Duodenal mucosa (tissue), 2 donors: Measurements from ENCODE around the gene DUSP1.
A peak's percentile ranks its signal among the peaks of the same experiment; 100 is the strongest.

Experiments used
- H3K27ac ChIP-seq: one replicate; pipeline ENCODE4 v1.7.0; 2013; ENCODE audit warnings: low read depth, low read length
- H3K27me3 ChIP-seq, 2 donors: one replicate each; pipeline ENCODE4 v1.7.0; 2013; ENCODE audit warnings: low read length in 2 of 2, control low read depth in 1 of 2; ENCODE audit not compliant: insufficient read depth in 2 of 2, control insufficient read depth in 1 of 2
- H3K36me3 ChIP-seq, 2 donors: one replicate each; pipeline ENCODE4 v1.7.0; 2013; ENCODE audit warnings: low read length in 2 of 2, control low read depth in 1 of 2; ENCODE audit not compliant: insufficient read depth in 2 of 2, control insufficient read depth in 1 of 2
- H3K4me1 ChIP-seq, 2 donors: one replicate each; pipeline ENCODE4 v1.7.0; 2013; ENCODE audit warnings: low read length in 2 of 2, control low read depth in 1 of 2; ENCODE audit not compliant: insufficient read depth in 2 of 2, control insufficient read depth in 1 of 2
- H3K4me3 ChIP-seq, 2 donors: one replicate each; pipeline ENCODE4 v1.7.0; 2013; ENCODE audit warnings: low read length in 2 of 2, low read depth in 1 of 2
- H3K9ac ChIP-seq, 2 donors: one replicate each; pipeline ENCODE4 v1.7.0; 2013; ENCODE audit warnings: low read length in 2 of 2, low read depth in 1 of 2
- H3K9me3 ChIP-seq, 2 donors: one replicate each; pipeline ENCODE4 v1.7.0; 2013; ENCODE audit warnings: low read length in 2 of 2, control low read depth in 1 of 2; ENCODE audit not compliant: control insufficient read depth in 1 of 2

DUSP1 gene

GRCh38 chr5:172798422-172799215 is 27.6 kb upstream of the DUSP1 start:
- no peak overlapping the region for H3K9ac ChIP-seq
- no peaks in the 10 kb centered on the region for H3K9me3 ChIP-seq
- peak overlapping the region; percentile 23 for H3K27ac ChIP-seq
- no peaks in the 10 kb centered on the region for H3K27me3 ChIP-seq
- H3K4me3 ChIP-seq: no peak overlapping the region
- H3K36me3 ChIP-seq: no peaks in the 10 kb centered on the region
- H3K4me1 ChIP-seq: peaks cover 15 to 22% of the 10 kb centered on the region in 2 donors

- Histone ChIP-seq H3K4me1 (peaks cover 15 to 22% of the 10 kb centered on the region in 2 donors), H3K36me3 (no peaks in the 10 kb centered on the region), H3K27ac (no peak overlapping the region), H3K9ac (no peak overlapping the region), H3K9me3 (no peaks in the 10 kb centered on the region), H3K27me3 (no peaks in the 10 kb centered on the region), H3K4me3 (no peak overlapping the region)
Observed at GRCh38 chr5:172797771-172798191, 26.8 kb upstream of the DUSP1 start.

- H3K27me3 ChIP-seq: no peaks in the 10 kb centered on the region
- H3K4me1 ChIP-seq: peaks cover 15 to 22% of the 10 kb centered on the region in 2 donors
- no peak overlapping the region for H3K27ac ChIP-seq
- no peaks in the 10 kb centered on the region for H3K9me3 ChIP-seq
- H3K4me3 ChIP-seq: no peak overlapping the region
- no peak overlapping the region for H3K9ac ChIP-seq
- no peaks in the 10 kb centered on the region for H3K36me3 ChIP-seq
Observed at GRCh38 chr5:172796306-172796705, 25.3 kb upstream of the DUSP1 start.

DNA sequence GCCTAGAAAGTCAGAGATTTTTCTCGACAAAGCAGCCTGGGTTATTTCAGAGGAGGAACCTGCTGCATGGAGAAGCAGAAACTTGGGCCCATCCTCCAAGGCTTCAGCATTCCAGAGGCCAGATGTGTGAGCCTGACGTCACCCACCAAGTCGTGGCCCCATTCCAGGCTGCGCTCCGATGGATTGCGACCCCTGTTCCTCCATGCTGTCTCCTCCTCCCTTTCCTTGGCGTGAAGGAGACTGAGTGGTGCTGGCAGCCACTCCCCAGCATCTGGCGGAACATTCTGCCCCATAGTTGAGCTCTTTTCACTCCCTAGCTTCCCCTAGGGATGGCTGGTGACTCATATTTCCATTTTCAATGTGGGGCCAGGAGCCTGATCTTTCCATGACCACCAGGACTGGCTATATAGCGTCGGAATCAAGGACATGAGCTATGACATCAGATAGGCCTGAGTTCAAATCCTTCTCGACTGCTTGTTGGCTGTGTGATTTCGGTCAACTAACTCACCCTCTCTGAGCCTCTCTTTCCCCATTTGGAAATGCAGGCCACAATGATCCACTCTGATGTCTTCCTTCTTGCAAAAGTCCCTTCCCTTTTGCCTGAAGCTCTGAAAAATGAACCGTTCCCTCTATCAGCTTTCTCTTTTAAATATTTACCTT is 24.5 kb upstream of the DUSP1 start:
- no peaks in the 10 kb centered on the region for H3K9me3 ChIP-seq
- H3K4me3 ChIP-seq: no peak overlapping the region
- no peaks in the 10 kb centered on the region for H3K27me3 ChIP-seq
- no peaks in the 10 kb centered on the region for H3K36me3 ChIP-seq
- no peak overlapping the region for H3K27ac ChIP-seq
- peaks cover 15 to 24% of the 10 kb centered on the region in 2 donors for H3K4me1 ChIP-seq
- H3K9ac ChIP-seq: no peak overlapping the region

DNA sequence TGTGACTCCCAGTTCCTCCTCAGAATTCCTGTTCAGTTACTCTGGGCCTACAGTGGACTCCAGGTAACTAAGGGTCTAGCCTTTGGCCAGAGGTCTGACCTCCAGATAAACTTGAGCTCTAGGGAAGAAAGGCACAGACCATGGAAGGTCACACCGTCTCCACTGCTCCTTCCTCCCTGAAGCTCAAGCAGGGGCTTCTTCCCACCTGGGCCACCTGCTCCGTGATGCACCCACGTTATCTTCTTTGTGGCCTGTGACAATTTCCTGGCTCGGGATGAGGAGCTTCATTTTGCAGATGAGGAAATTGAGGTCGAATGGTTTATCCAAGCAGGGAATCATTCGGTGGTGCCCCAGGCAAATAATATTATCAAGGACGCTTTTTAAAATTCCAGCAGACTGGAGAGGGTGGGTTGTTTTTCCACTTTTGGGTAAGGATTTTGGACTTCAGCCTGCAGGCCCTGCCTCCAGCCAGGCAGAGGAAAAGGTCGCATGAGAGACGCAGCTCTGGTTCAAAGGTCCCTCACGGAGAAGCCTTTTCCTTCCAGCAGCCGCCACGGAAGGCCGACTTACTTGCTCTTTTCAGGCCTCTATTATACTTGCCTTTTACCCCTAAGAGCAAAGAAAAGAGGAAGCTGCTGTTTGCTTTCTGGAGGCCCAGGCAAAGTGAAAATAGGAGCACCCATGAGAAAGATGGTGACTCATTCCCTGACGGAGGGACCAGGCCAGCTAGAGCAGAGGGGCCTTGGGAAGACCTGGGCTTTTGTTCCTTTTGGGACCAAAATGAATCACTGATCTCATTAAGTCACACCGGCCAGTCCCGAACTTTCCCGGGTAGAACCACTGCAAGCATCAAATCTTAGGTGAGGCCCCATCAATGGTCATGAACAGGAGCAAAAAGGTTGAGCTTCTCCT is 22.8 kb upstream of the DUSP1 start:
- Histone ChIP-seq H3K27me3 (no peaks in the 10 kb centered on the region), H3K9me3 (no peaks in the 10 kb centered on the region), H3K4me1 (peaks cover 28 to 31% of the 10 kb centered on the region in 2 donors), H3K4me3 (no peak overlapping the region), H3K36me3 (no peaks in the 10 kb centered on the region), H3K9ac (no peak overlapping the region), H3K27ac (peak overlapping the region; percentile 52)

- H3K36me3 ChIP-seq: no peaks in the 10 kb centered on the region
- no peaks in the 10 kb centered on the region for H3K27me3 ChIP-seq
- no peak overlapping the region for H3K4me3 ChIP-seq
- H3K27ac ChIP-seq: no peak overlapping the region
- peaks cover 32 to 34% of the 10 kb centered on the region in 2 donors for H3K4me1 ChIP-seq
- H3K9me3 ChIP-seq: no peaks in the 10 kb centered on the region
- H3K9ac ChIP-seq: no peak overlapping the region
Observed at GRCh38 chr5:172792701-172793570, 21.9 kb upstream of the DUSP1 start.

DNA sequence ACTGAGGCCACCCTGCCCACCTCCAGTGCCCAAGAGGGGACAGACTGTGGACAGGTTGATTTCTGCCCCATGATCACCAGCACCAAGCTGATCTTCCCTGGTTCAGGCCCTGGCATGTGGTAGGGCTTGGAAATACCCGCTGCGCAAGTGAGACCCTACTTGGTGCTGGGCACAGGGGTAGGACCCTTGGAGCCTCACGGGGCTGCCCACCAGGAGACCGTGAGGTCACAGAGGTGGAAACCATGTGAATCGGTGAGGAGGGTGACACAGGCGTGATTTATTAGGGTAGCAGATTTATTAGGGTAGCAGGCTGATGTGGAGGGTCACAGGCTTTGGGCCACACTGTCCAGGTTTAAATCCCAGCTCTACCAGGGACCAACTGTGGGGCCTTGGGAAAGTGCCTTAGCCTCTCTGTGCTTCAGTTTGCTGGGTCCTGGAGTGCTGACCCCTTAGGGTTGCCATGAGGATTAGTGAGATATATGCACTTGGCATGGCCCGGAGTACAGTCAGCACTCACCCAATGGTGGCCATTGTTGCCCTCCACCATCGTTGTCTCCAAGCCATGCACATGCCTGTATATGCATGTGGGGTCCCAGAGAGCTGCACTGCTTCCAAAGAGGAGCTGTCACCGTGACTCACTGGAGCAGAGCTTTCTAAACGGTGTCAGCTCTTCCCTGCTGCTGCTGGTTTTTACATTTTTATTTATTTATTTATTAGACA is 20.9 kb upstream of the DUSP1 start:
- no peak overlapping the region for H3K27ac ChIP-seq
- H3K9ac ChIP-seq: no peak overlapping the region
- no peak overlapping the region for H3K4me3 ChIP-seq
- no peaks in the 10 kb centered on the region for H3K27me3 ChIP-seq
- H3K4me1 ChIP-seq: peaks cover 27 to 29% of the 10 kb centered on the region in 2 donors
- no peaks in the 10 kb centered on the region for H3K9me3 ChIP-seq
- no peaks in the 10 kb centered on the region for H3K36me3 ChIP-seq

GRCh38 chr5:172791286-172791685 is 20.3 kb upstream of the DUSP1 start:
- no peaks in the 10 kb centered on the region for H3K9me3 ChIP-seq
- H3K36me3 ChIP-seq: no peaks in the 10 kb centered on the region
- no peak overlapping the region for H3K27ac ChIP-seq
- H3K4me1 ChIP-seq: peaks cover 27 to 29% of the 10 kb centered on the region in 2 donors
- no peak overlapping the region for H3K4me3 ChIP-seq
- H3K27me3 ChIP-seq: no peaks in the 10 kb centered on the region
- no peak overlapping the region for H3K9ac ChIP-seq

GRCh38 chr5:172790496-172790889 is 19.5 kb upstream of the DUSP1 start:
- H3K9me3 ChIP-seq: no peaks in the 10 kb centered on the region
- no peak overlapping the region for H3K9ac ChIP-seq

More at GRCh38 chr5:172790496-172790889, 19.5 kb upstream of the DUSP1 start:
- Histone ChIP-seq H3K27ac (no peak overlapping the region), H3K4me1 (peaks cover 29 to 35% of the 10 kb centered on the region in 2 donors), H3K27me3 (no peaks in the 10 kb centered on the region), H3K4me3 (no peak overlapping the region), H3K36me3 (no peaks in the 10 kb centered on the region)
